Urinary bladder (tissue), 2 donors: ENCODE data around the gene MMP14. TPM values are rescaled to one million over a fixed set of nuclear protein-coding genes. Genes with fewer than 3 reads are reported as not detected.

Experiments used
- polyA plus RNA-seq: library from polyadenylated mRNA; stranded (reverse); fragments of 200-250 nt; gene quantifications from one replicate; pipeline ENCODE4 v1.2.3, GENCODE V29; 2013
- small RNA-seq: library from RNA; depleted of rRNA; stranded (forward); fragments of <200 nt; gene quantifications from one replicate; pipeline ENCODE3, GENCODE V24; 2014
- total RNA-seq: library from RNA; depleted of rRNA; stranded (reverse); fragments of >200 nt; gene quantifications from one replicate; pipeline ENCODE4 v1.2.3, GENCODE V29; 2014
- donor health status: healthy.

MMP14 gene
- total and polyA plus RNA-seq, 2 donors: 120 to 189 TPM

Small RNA genes within 50 kb of the gene (small RNA-seq; reads per million reads assigned to genes)
- gene RF00019: not detected

Other genes starting within 250 kb of the MMP14 start
- 214 TPM for gene DAD1, start 247.4 kb upstream of the MMP14 start, total RNA-seq
- gene DAD1, start 247.4 kb upstream of the MMP14 start, polyA plus RNA-seq: 222 TPM
- gene ABHD4, start 238.3 kb upstream of the MMP14 start, total RNA-seq: 13.1 TPM
- 30.5 TPM for gene ABHD4, start 238.3 kb upstream of the MMP14 start, polyA plus RNA-seq
- gene OR6J1, start 192.2 kb upstream of the MMP14 start, total RNA-seq: not detected
- not detected for gene OR6J1, start 192.2 kb upstream of the MMP14 start, polyA plus RNA-seq
- 74.1 TPM for gene OXA1L, start 69.9 kb upstream of the MMP14 start, total RNA-seq
- 112 TPM for gene OXA1L, start 69.9 kb upstream of the MMP14 start, polyA plus RNA-seq
- gene SLC7A7, start 21.1 kb upstream of the MMP14 start, total RNA-seq: 9.3 TPM
- 12.8 TPM for gene SLC7A7, start 21.1 kb upstream of the MMP14 start, polyA plus RNA-seq
- gene MRPL52, start 6.7 kb upstream of the MMP14 start, total RNA-seq: 21.5 TPM
- gene MRPL52, start 6.7 kb upstream of the MMP14 start, polyA plus RNA-seq: 77.0 TPM
- 22.1 TPM for gene LRP10, start 35.2 kb downstream of the MMP14 start, total RNA-seq
- 195 TPM for gene LRP10, start 35.2 kb downstream of the MMP14 start, polyA plus RNA-seq
- gene REM2, start 46.6 kb downstream of the MMP14 start, total RNA-seq: 0.16 TPM
- 0.38 TPM for gene REM2, start 46.6 kb downstream of the MMP14 start, polyA plus RNA-seq
- gene RBM23, start 82.6 kb downstream of the MMP14 start, total RNA-seq: 101 TPM
- 65.0 TPM for gene RBM23, start 82.6 kb downstream of the MMP14 start, polyA plus RNA-seq
- 39.8 TPM for gene PRMT5, start 92.8 kb downstream of the MMP14 start, total RNA-seq
- gene PRMT5, start 92.8 kb downstream of the MMP14 start, polyA plus RNA-seq: 49.3 TPM
- gene HAUS4, start 120.5 kb downstream of the MMP14 start, total RNA-seq: 42.2 TPM
- gene HAUS4, start 120.5 kb downstream of the MMP14 start, polyA plus RNA-seq: 44.1 TPM
- 28.0 TPM for gene AJUBA, start 146.0 kb downstream of the MMP14 start, total RNA-seq
- gene AJUBA, start 146.0 kb downstream of the MMP14 start, polyA plus RNA-seq: 6.6 TPM
- 10.4 TPM for gene C14orf93, start 173.6 kb downstream of the MMP14 start, total RNA-seq
- 14.5 TPM for gene C14orf93, start 173.6 kb downstream of the MMP14 start, polyA plus RNA-seq
- gene PSMB5, start 198.3 kb downstream of the MMP14 start, total RNA-seq: 70.3 TPM
- gene PSMB5, start 198.3 kb downstream of the MMP14 start, polyA plus RNA-seq: 135 TPM
- not detected for gene PSMB11, start 205.6 kb downstream of the MMP14 start, total RNA-seq
- gene PSMB11, start 205.6 kb downstream of the MMP14 start, polyA plus RNA-seq: not detected
- 6.4 TPM for gene CDH24, start 220.9 kb downstream of the MMP14 start, total RNA-seq
- 4.4 TPM for gene CDH24, start 220.9 kb downstream of the MMP14 start, polyA plus RNA-seq